Astrocyte (in vitro differentiated cells and primary cell): ENCODE measurements around the gene TAF11.

Experiments
- EZH2 ChIP-seq: IDR thresholded peaks from 2 replicates; pipeline ENCODE4 v1.6.1; 2012; ENCODE audit warnings: mild to moderate bottlenecking, low read length, inconsistent platforms; ENCODE audit not compliant: insufficient read depth
- TF ChIP-seq, protein P1 (sequence below): IDR thresholded peaks from 2 replicates; pipeline ENCODE4 v1.5.1; 2011; ENCODE audit warnings: low read depth, mild to moderate bottlenecking, inconsistent platforms, low read length, moderate library complexity; ENCODE audit not compliant: insufficient read depth

DNA sequence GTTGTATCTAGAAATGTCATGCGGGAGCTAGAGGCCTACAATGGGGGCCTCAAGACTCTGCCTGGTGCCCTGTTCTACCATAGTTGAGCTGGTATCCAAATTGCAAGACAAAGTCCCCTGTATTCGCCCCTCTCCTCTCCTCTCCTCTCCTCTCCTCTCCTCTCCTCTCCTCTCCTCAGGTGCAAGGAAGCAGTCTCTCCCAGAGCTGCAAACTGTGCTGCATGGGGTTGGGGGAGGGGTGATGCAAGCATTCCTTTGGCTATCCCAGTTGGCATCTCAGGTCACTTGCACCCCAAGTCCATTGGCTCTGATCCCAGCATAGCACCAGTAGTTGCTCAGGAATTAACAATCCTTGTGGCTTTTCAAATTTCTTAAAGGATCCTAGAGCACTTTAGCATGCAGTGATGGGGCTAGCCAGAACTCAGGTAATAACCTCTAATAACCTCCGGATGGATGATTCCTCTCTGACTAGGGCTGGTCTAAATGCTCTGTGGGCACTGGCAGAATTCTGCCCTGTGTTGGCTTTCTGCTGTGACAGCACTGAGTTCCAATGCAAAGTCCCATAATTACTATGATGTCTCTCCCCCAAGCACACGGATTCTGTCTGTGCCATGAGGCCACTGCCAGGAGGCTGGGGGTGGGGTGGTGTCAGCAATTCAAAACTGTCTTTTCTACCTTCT lies 35.3 kb downstream of the TAF11 start:
- TF ChIP-seq, protein P1, sequence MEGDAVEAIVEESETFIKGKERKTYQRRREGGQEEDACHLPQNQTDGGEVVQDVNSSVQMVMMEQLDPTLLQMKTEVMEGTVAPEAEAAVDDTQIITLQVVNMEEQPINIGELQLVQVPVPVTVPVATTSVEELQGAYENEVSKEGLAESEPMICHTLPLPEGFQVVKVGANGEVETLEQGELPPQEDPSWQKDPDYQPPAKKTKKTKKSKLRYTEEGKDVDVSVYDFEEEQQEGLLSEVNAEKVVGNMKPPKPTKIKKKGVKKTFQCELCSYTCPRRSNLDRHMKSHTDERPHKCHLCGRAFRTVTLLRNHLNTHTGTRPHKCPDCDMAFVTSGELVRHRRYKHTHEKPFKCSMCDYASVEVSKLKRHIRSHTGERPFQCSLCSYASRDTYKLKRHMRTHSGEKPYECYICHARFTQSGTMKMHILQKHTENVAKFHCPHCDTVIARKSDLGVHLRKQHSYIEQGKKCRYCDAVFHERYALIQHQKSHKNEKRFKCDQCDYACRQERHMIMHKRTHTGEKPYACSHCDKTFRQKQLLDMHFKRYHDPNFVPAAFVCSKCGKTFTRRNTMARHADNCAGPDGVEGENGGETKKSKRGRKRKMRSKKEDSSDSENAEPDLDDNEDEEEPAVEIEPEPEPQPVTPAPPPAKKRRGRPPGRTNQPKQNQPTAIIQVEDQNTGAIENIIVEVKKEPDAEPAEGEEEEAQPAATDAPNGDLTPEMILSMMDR = no peak
- no peak for TF ChIP-seq EZH2
